Measurements from ENCODE around the gene FBXO42. TPM values are rescaled to one million over a fixed set of nuclear protein-coding genes. Genes with fewer than 3 reads are reported as not detected.
A peak's percentile ranks its signal among the peaks of the same experiment; 100 is the strongest.
"Not testable (repeated sequence)": the region's sequence is repeated elsewhere in the genome, so short reads cannot be mapped to it uniquely, and the experiment has no call there.

The FBXO42 gene
- total and polyA plus RNA-seq, 9 of the 15 experiments (the other 6 are each of a cell fraction or from before 2014, with no cell fraction given): 7.2 to 24.8 (median 17.4) TPM

GRCh38 chr1:16257556-16257955 is 94.7 kb downstream of the FBXO42 start:
- H2AFZ ChIP-seq (ENCODE audit: low read depth, low read length); FAIRE-seq; H4K20me1 ChIP-seq (replicated peaks; ENCODE audit: control insufficient read depth, insufficient read depth, low read length); H3K9me1 ChIP-seq (ENCODE audit: control insufficient read depth, insufficient read depth, low read length); CTCF ChIA-PET (ENCODE audit: low intra/inter-chr PET ratio); intact Hi-C loops (cut with micrococcal nuclease); in situ Hi-C loops (cut with MboI); H3K4me3 ChIP-seq; DNase-seq (ENCODE audit: extremely low read depth in 1 of 4, low spot score in 3 of 4); H3K4me2 ChIP-seq (ENCODE audit: insufficient read depth, low read length); H3K9ac ChIP-seq (ENCODE audit: insufficient read depth in 1 of 2, low read depth in 2 of 2, low read length in 2 of 2); H3K4me1 ChIP-seq (replicated peaks in 1 of 2; ENCODE audit: control insufficient read depth in 2 of 2, insufficient read depth in 2 of 2, low read length in 2 of 2); H3K79me2 ChIP-seq (ENCODE audit: control insufficient read depth, insufficient read depth, low read length); H3K9me3 ChIP-seq (replicated peaks; ENCODE audit: control insufficient read depth, insufficient read depth, low read depth, low read length); H3K27ac ChIP-seq (ENCODE audit: extremely low read depth, low read depth, low read length); H3K27me3 ChIP-seq (ENCODE audit: control insufficient read depth in 2 of 2, insufficient read depth in 2 of 2, low read length in 2 of 2); BruUV-seq (replicated peaks); TF ChIP-seq ATF3 (CRISPR knock-in tag; conservative IDR thresholded peaks at IDR 0.05); NR2C1 (IDR thresholded peaks at IDR 0.05): not testable (repeated sequence)
- POLR2A ChIA-PET: interaction anchor here (0.8 to 1.7 kb wide), 2 partner anchors 9 to 10 kb away, joined by 3 to 5 read pairs; no protein-coding TSS in a partner anchor
- peaks cover 39% of the 10 kb centered on the region for H3K36me3 ChIP-seq (ENCODE audit: control insufficient read depth, insufficient read depth, low read length)
- peak; percentile 56; the same call in 1 of the 2 replicates for TF ChIP-seq DPF2 (IDR thresholded peaks at IDR 0.05)
- peak; percentile 61; the same call in 1 of the 2 replicates for TF ChIP-seq IRF9 (tag; IDR thresholded peaks at IDR 0.05)
- TF ChIP-seq CEBPG (CRISPR knock-in tag; IDR thresholded peaks at IDR 0.05): peak; percentile 85
- peak; percentile 87 for TF ChIP-seq CEBPG (tag; conservative IDR thresholded peaks at IDR 0.05 in 1 of 2, IDR thresholded peaks at IDR 0.05 in 1 of 2)
- TF ChIP-seq CEBPB (tag; IDR thresholded peaks at IDR 0.05): peak; percentile 84
- TF ChIP-seq SMARCA4 (IDR thresholded peaks at IDR 0.05): peak; percentile 55; the same call in 1 of the 2 replicates
- peak; percentile 31; the same call in 1 of the 2 replicates for TF ChIP-seq CXXC5 (CRISPR knock-in tag; IDR thresholded peaks at IDR 0.05)
- TF ChIP-seq HDAC2 (IDR thresholded peaks at IDR 0.05): 0 out of 2 replicates have a peak, but pooled peaks have one; percentile 51
- peak; percentile 78 for TF ChIP-seq ATF7 (IDR thresholded peaks at IDR 0.05)
- peak; percentile 56 for TF ChIP-seq ARID1B (IDR thresholded peaks at IDR 0.05)
- peak; percentile 96 for TF ChIP-seq ATF3 (IDR thresholded peaks at IDR 0.05)
- peak; percentile 26; the same call in 1 of the 2 replicates for TF ChIP-seq TAL1 (IDR thresholded peaks at IDR 0.05)
- TF ChIP-seq NR2C1 (tag; IDR thresholded peaks at IDR 0.05): 0 out of 2 replicates have a peak, but pooled peaks have one; percentile 38
- peak; percentile 48; the same call in 1 of the 2 replicates for TF ChIP-seq DMBX1 (CRISPR knock-in tag; IDR thresholded peaks at IDR 0.05; ENCODE audit: borderline replicate concordance)
- ATAC-seq: peak; percentile 59
- 60% methylated on average over 3 of the region's 3 CpGs for WGBS (ENCODE audit: insufficient coverage, low coverage, missing lambda C conversion rate)

Measured in K562 (cell line).